Stimulated activated CD4-positive, alpha-beta T cell treated with anti-CD3 and anti-CD28 coated beads, Interleukin-15, amount 100 ng/mL, for 1 hour (primary cell): Measurements from ENCODE around the gene RGMA.
"Not testable (repeated sequence)": the region's sequence is repeated elsewhere in the genome, so short reads cannot be mapped to it uniquely, and the experiment has no call there.

ENCODE experiments used
- DNase-seq, 2 donors: peaks; one replicate each; pipeline ENCODE4 v3.0.0-alpha.2; 2020; ENCODE audit warnings: low read depth in 1 of 2, low spot score in 1 of 2

The RGMA gene

GRCh38 chr15:93048759-93049161, 40.3 kb downstream of the RGMA start:
- DNase-seq: no peak

- no peak for DNase-seq
These were observed 40.6 kb downstream of the RGMA start for GRCh38 chr15:93048426-93048721.

- no peak for DNase-seq
These were observed 41.2 kb downstream of the RGMA start for GRCh38 chr15:93047621-93048425.

GRCh38 chr15:93046721-93047120, 42.3 kb downstream of the RGMA start:
- DNase-seq: no peak

- no peak for DNase-seq
These were observed 42.9 kb downstream of the RGMA start for GRCh38 chr15:93046120-93046519.

GRCh38 chr15:93045191-93045785, 43.7 kb downstream of the RGMA start:
- DNase-seq: no peak

- no peak for DNase-seq
These were observed 44.5 kb downstream of the RGMA start for GRCh38 chr15:93044301-93045190.

- no peak for DNase-seq
These were observed 45.2 kb downstream of the RGMA start for GRCh38 chr15:93043621-93044300.

- DNase-seq: no peak
These were observed 46.2 kb downstream of the RGMA start for GRCh38 chr15:93042691-93043378.

GRCh38 chr15:93042211-93042610, 46.8 kb downstream of the RGMA start:
- no peak for DNase-seq

GRCh38 chr15:93041159-93041547, 47.9 kb downstream of the RGMA start:
- no peak for DNase-seq

GRCh38 chr15:93040288-93041158, 48.5 kb downstream of the RGMA start:
- no peak for DNase-seq

- DNase-seq: not testable (repeated sequence)
These were observed 49.3 kb downstream of the RGMA start for GRCh38 chr15:93039562-93040287.

- no peak for DNase-seq
These were observed 50.9 kb downstream of the RGMA start for GRCh38 chr15:93037820-93038705.

- no peak for DNase-seq
These were observed 51.8 kb downstream of the RGMA start for GRCh38 chr15:93036951-93037819.

GRCh38 chr15:93035953-93036810, 52.8 kb downstream of the RGMA start:
- DNase-seq: peak in 1 of 2 donors; percentile 22
